HG02678 (cell line): Measurements from ENCODE around the gene CRABP2.

Experiments used
- ATAC-seq: cut with Tn5 transposase; IDR thresholded peaks from one replicate; pipeline ENCODE4 v1.9.1; 2021; ENCODE audit warnings: mild to moderate bottlenecking, moderate library complexity; ENCODE audit not compliant: unreplicated experiment

CRABP2 gene

DNA sequence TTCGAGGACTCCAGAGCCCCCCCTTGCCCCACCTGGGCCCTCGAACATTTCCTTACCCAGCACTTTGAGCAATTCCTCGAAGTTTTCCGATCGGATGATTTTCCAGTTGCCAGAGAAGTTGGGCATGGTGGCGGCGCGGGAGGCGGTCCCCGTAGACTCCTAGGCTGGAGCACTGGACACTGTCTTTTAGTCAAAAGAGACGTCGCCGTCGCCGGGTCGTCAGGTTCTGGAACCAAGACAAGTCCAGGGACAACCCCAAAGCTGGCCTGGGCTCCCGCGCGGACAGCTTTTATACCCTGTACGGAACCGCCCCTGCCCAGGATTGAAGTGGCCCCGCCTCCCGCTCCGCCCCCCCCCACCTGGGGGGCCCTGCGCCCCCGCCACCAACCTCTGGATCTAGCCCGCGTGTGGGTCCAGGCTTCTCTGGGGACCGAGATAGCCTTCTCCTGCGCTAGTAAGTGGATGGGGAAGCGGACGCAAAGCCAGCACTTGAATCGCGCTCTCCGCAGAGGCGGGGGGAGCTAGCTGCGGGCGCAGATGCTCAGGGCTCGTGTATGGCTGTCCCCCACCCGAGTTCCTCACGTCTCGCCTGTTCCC, at the start of gene CRABP2:
Gene CRABP2 (minus strand): TSS at position 263 of the 597 bp plus-strand sequence. CDS start 137 bp downstream, at position 126.
- ATAC-seq, result no peak

DNA sequence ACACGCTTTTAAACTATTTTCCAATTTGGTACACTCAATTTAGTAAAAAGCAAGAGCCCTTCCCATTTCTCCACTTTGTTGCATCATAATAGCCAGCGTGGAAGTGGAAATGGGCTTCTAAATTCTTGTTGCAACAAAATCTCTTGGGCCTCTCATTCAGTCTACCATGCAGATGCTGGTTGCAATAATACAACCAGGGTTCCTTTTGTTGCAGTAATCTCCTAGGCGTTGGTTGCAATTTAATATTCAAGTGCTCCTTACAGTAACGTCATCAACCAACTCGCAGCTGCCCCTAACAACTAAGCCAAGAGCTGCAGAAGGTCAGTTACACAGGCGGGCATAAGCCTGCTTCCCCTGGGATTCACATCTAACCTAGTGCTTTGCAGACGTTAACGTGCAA, 48.8 kb upstream of the CRABP2 start:
- no peak for ATAC-seq

- no peak for ATAC-seq
These were observed 47.6 kb upstream of the CRABP2 start for GRCh38 chr1:156752843-156753482.

DNA sequence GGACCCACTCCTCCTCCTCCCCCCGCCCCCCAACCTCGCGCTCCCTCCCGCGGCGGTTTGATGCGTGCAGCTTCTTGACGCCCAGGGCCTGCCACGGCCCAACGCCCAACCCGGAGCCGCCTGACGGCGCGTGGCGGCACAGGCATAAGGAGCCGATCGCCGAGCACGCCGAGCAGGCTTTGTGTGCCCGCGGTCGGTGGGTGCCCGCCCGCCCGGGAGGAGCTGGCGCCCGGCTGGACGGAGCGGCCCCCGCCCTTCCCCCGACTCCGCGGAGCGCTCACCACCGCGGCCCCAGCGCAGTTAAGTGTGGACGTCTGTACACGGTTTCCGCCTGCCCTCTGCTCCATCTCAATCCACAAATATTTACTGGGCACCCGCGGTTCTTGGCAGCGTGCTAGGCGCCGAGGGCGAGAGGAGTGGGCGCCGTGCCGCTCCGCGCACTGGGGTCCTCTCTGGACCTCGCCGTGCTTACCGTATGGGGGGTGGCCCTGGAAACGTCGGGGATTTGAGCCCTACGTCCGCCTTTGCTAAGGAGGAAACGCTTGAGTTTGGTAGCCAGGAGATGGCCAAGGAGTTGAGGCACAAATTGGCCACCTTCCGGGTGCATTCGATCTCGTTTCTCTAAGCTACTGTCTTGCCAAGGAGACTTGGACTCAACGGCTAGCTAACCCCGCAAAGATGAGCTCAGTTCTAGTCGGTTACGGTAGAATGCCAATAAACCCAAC, 46.5 kb upstream of the CRABP2 start:
- peak; percentile 65 for ATAC-seq

- ATAC-seq, result peak; percentile 14
These were observed 46.0 kb upstream of the CRABP2 start, which contains the start of gene HDGF for GRCh38 chr1:156751451-156751756. HDGF (minus strand) TSS chr1:156751675; CDS start chr1:156751429, 246 bp downstream.

DNA sequence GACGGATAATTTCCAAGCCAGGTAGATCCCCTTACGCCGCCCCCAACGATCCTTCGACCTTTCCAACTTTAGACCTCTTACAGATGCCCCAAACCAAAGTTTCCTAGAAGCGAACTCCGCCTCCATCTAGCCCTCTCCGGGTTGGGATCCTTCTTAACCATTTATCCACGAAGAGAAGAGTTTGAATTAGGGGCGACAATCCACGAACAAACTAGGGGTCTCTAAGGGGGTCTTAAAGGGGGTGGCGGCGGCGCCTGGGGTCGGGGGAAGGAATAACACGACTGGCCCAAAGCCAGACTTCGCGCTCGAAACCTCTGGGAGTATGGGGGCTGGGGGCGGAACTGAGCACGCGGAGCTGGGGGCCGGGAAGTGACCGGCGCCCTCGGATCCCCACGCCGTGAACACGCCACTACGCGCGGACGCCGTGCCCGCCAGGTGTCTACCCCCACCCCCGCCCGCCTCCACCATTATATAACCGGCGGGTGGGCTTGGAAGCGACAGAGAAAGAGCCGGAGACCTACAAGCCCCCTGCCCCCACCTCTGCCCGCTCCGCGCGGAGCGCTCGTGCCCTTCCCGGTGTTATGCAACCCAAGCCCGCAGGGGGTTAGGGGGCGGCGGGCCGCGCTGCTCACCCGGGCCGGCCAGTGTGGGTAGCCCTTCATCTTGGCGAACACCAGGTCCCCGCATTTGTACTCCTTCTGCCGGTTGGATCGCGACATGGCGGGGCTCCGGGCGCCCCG, 45.5 kb upstream of the CRABP2 start:
- peak; percentile 16 for ATAC-seq

- ATAC-seq, result no peak
These were observed 44.8 kb upstream of the CRABP2 start for GRCh38 chr1:156750191-156750672.

GRCh38 chr1:156749419-156750118, 44.2 kb upstream of the CRABP2 start:
- ATAC-seq, result no peak

DNA sequence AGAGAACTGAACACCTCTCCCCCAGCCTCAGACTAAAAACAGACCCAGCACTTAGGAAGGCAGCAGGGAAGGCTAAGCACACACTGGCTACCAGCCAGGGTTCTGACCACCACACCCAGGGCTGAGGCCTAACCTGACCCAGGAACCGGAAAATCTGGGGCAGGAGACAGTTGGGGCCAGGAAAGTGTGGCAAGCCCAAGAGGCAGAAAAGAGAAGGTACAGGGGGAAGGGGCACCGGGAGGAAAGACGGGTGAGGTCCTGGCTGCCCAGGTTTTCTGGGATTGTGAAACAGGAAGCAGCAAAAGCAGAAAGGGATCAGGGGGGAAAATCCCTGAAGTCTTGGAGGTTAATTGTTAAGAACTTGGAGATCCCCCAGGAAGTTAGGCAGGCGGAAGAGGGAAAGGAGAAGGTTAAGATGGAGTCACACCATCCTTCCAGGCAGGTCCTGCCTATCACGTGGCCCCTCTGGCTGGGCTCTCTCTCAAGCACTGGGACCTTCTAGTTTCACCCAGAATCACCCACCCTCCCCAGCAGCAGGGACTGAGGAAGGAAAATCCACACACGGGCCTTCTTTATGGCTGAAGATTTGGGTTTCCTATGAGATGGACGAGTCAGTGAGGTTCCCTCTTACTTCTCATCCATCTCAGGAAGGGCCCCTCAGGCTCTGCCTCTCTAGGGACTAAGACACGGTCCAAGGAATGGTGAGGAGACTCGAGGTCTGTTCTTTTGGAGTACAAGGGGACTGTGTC, 43.5 kb upstream of the CRABP2 start:
- ATAC-seq, result no peak

DNA sequence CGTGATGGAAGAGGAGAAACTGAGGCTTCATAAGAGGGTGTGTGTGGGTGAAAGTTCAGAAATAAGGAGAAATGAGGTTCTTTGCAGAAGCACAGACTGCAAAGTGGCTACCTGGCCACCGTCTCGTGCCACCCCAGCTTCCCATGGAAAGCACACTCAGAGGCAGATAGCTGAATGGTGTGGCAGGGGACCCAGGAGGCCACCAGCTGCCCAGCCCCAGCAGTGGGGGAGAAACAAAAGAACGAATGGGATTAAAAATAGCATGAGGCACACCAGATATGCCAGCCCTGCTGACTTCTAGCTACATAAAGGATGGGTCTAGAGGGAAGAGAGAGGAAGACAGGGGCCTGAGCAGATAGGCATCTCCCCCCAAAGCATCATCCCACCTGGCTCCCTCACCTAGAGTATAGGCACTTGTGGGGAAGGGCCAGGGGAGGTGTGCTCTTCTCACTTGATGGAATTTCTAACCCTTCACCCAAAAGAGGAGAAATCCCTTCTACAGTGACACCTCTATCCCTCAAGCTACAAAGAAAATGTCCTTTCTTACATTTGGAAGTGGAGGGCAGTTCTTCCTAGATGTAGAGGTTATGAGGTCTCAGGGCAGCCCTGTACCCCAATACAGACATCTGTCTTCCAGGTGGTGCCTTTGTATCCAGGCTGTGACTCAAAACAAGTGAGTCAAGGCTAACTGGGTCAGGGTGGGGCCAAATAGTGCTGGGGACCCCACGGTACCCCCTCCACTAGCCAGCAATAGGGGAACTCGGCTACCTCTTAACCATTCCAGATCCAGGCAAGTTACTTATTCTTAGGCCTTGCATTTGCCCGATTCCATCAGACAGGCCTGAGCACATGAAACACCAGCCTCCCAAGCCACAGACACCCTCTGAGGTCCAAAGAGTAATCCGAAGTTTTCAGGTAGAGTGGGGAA, 42.6 kb upstream of the CRABP2 start:
- ATAC-seq, result no peak

DNA sequence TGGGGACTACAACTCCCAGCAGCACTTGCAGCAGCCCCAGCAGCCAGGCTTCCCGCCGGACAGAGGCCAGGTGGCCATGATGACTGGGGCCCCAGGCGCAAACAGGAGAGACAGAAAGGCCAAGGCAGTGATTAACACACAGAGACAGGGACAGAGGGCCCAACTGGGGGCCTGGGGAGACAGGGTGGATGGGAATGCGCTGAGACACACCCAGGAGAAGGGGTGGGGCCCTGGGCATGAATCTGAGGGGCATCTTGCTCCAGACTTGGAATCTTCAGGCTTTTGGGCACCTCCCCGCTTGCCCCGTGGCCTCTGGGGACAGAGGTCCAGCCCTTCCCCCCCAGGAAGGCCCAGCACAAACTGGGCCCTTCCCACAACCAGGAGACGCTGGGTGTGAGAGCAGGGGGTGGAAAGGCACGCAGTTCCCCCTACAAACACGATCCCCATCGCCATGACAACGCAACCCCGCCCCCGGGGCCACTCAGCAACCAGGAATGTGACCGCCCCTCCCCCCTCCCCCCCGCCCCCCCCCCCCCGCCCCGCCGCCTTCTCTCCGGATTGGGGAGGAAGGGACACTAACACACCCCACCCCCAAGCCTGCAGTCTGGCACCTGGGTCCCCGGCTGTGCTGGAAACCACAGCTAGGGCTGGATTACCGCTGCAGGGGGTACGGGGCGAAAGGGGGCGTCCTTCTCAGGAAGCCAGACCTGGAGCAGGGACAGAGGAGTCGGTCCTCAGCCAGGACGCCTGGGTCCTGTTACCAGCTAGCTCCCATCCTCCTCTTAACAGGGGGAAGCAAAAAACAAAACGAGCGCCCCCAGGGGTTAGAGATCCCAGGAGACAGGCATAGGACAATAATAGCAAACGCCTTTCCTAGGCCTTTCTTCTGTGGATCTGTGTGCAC, 41.6 kb upstream of the CRABP2 start:
- no peak for ATAC-seq

DNA sequence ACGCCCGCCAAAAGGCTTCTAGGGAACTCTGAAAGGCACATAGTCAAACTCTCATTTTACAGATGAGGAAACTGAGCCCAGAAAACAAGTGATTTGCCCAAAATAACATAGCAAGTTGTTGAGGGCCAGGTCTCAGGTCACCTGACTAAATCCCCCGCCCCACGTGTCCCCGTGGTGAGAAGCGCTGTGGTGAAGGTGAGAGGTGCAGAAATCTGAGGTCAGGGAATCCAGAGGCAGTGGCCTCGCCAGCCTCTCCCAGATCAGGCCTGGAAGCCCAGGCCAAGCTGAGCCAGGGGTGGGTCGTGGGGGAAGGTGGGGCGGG, 41.0 kb upstream of the CRABP2 start:
- no peak for ATAC-seq

GRCh38 chr1:156745881-156746280, 40.5 kb upstream of the CRABP2 start:
- ATAC-seq, result no peak

GRCh38 chr1:156744786-156745419, 39.5 kb upstream of the CRABP2 start:
- no peak for ATAC-seq

DNA sequence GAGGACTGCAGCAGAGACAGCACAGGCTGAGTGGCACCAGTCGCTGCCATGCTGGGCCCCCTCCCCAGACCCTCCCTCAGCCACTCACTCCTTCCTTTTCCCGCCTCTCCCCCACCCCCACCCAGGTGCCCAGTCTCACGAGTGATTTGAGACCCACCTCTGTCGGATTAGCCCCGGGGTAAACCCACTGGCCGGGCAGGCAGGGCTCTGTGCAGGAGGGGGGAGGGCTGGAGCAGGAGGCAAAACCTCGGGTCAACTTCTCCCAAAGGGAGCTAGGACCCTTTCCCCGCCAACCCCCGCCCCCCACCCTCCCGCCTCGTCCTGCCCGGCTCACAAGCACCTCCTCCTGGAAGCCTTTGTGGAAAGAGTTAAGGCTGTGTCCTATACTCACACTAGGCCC, 39.0 kb upstream of the CRABP2 start:
- ATAC-seq, result no peak

- no peak for ATAC-seq
These were observed 38.3 kb upstream of the CRABP2 start for GRCh38 chr1:156743367-156744302.

GRCh38 chr1:156742801-156743200, 37.4 kb upstream of the CRABP2 start:
- no peak for ATAC-seq
